Mucosa of stomach (tissue), 1 donor: Measurements from ENCODE around the gene CPO.

Experiments
- H3K27me3 ChIP-seq: one replicate; pipeline ENCODE4 v1.7.0; 2013; ENCODE audit warnings: mild to moderate bottlenecking, low read length; ENCODE audit not compliant: control insufficient read depth, insufficient read depth
- H3K36me3 ChIP-seq: one replicate; pipeline ENCODE4 v1.7.0; 2013; ENCODE audit warnings: low read length; ENCODE audit not compliant: control insufficient read depth, insufficient read depth
- H3K4me1 ChIP-seq: one replicate; pipeline ENCODE4 v1.7.0; 2013; ENCODE audit warnings: mild to moderate bottlenecking, low read length; ENCODE audit not compliant: control insufficient read depth, insufficient read depth
- H3K4me3 ChIP-seq: one replicate; pipeline ENCODE4 v1.7.0; 2013; ENCODE audit warnings: low read length
- H3K9ac ChIP-seq: one replicate; pipeline ENCODE4 v1.7.0; 2013; ENCODE audit warnings: mild to moderate bottlenecking, low read length, moderate library complexity
- H3K9me3 ChIP-seq: one replicate; pipeline ENCODE4 v1.7.0; 2013; ENCODE audit warnings: mild to moderate bottlenecking, low read length, moderate library complexity; ENCODE audit not compliant: control insufficient read depth
- donor health status: Pancreatic carcinoma.

Gene CPO, protein sequence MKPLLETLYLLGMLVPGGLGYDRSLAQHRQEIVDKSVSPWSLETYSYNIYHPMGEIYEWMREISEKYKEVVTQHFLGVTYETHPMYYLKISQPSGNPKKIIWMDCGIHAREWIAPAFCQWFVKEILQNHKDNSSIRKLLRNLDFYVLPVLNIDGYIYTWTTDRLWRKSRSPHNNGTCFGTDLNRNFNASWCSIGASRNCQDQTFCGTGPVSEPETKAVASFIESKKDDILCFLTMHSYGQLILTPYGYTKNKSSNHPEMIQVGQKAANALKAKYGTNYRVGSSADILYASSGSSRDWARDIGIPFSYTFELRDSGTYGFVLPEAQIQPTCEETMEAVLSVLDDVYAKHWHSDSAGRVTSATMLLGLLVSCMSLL

DNA sequence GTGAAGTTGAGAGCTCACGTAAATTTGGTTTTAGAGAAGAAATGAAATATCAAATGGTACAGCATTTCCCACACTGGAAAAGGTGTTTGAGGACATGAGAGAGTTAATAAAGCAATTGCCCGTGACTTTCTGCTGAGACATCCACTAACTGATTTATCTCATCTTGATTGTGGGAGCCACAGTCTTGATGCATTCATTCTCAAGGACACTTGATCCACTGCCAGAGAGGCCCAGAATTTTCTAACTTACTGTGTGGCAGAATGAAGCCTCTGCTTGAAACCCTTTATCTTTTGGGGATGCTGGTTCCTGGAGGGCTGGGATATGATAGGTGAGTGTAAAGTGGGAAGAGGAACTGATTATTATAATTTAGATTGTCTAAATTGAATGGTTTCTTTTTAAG, at the start of gene CPO:
Gene CPO, plus strand, starts transcription at position 179 of the 400 bp plus-strand sequence. Its CDS starts 82 bp downstream, at position 261.
- Histone ChIP-seq H3K9ac (no peak within 1 kb of the TSS), H3K4me1 (no peaks in the 10 kb centered on the region), H3K27me3 (no peaks in the 10 kb centered on the region), H3K9me3 (no peaks in the 10 kb centered on the region), H3K4me3 (no peak within 1 kb of the TSS), H3K36me3 (no peaks in the 10 kb centered on the region)

DNA sequence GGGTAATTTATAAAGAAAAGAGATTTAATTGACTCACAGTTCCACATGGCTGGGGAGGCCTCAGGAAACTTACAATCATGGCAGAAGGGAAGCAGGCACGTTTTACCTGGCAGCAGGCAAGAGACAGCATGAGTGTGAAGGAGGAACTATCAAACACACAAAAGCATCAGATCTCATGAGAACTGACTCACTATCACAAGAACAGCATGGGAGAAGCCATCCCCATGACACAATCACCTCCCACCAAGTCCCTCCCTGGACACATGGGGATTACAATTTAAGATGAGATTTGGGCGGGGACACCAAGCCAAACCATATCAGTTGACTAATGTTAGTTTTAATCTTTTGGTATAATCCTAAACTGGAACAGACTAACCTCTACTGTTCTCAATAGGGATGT, 49.1 kb upstream of the CPO start:
- Histone ChIP-seq H3K4me1 (no peaks in the 10 kb centered on the region), H3K4me3 (no peak overlapping the region), H3K36me3 (no peaks in the 10 kb centered on the region), H3K27me3 (no peaks in the 10 kb centered on the region), H3K9ac (no peak overlapping the region), H3K9me3 (no peaks in the 10 kb centered on the region)

DNA sequence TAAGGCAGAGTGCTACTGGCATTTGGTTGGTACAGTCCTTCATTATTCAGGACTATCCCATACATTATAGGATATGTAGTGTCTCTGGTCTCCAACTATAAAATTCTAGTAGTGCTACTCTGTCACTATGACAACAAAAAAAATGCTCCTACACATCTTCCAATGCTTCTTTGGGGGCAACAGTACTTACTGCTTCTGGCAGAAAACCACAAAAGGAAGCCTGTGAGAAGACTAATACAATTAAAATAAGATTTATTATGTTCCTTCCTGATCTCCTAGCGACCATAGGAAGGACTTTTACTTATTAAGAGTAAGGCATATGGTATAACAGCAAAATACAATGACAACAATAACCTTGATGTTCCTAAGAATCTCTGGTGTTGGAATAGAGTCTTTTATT, 48.4 kb upstream of the CPO start:
- Histone ChIP-seq H3K36me3 (no peaks in the 10 kb centered on the region), H3K9me3 (no peaks in the 10 kb centered on the region), H3K27me3 (no peaks in the 10 kb centered on the region), H3K4me1 (no peaks in the 10 kb centered on the region), H3K4me3 (no peak overlapping the region), H3K9ac (no peak overlapping the region)

DNA sequence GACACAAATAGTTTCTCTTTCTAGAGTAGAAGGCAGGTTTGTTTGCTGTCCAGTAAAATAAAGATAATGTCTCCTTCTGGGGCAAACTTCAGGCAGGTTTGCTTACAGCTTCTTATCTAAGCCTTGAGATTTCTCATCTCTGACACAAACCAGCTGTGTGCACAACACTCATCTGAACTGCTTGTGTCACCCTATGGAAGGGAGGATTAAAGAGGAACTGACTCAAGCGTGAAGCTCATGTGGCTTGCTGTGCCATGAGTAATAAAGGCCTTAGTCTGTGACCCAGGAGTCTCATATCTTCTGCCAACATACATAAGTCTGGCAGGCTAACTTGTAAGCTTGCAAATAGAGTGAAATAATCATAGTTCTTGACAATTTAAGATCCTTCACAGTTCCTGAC, 24.2 kb upstream of the CPO start:
- no peaks in the 10 kb centered on the region for H3K27me3 ChIP-seq
- H3K36me3 ChIP-seq: no peaks in the 10 kb centered on the region
- H3K4me1 ChIP-seq: no peaks in the 10 kb centered on the region
- H3K9ac ChIP-seq: no peak overlapping the region
- H3K9me3 ChIP-seq: no peaks in the 10 kb centered on the region
- H3K4me3 ChIP-seq: no peak overlapping the region

DNA sequence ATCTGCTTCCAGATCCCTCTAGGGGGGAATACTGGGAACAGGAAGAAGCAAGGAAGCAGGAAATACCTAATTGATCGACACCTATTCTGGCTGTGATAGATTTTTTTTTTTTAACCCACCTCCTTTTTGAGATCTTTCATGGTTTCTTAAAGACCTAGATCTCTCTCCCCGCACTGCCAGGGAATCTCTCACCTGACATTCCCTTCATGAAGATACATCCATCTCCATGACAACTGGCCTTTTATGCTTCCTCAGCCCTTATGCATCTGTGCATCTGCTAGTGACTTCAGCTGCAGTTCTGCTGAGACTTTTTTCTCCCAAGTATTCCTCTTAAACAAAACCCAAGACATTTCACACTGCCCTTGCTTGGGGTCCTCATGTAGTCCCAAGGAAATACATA, 21.1 kb upstream of the CPO start:
- Histone ChIP-seq H3K36me3 (no peaks in the 10 kb centered on the region), H3K4me3 (no peak overlapping the region)

DNA sequence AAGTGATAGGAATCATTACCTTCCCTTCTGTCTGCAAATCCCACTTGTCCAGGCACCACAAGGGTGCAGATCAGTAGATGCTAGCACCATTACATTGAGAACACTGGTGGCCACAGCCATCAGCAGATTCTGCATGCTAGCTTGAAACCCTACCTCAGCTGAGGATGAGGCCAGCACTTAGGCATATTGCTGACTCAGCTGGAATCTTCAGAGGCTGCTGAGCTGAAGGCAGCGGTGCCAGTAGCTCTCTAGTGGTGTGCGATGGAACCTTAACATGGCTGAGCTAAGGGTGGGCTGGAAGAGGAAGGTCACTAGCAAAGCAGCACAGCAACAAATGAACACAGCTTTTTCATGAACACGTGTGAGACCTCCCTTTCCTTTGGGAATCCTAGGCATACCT, 19.0 kb upstream of the CPO start:
- Histone ChIP-seq H3K4me3 (no peak overlapping the region), H3K36me3 (no peaks in the 10 kb centered on the region), H3K27me3 (no peaks in the 10 kb centered on the region), H3K9me3 (no peaks in the 10 kb centered on the region), H3K9ac (no peak overlapping the region), H3K4me1 (no peaks in the 10 kb centered on the region)

More for the DNA sequence above, 21.1 kb upstream of the CPO start:
- Histone ChIP-seq H3K4me1 (no peaks in the 10 kb centered on the region), H3K9me3 (no peaks in the 10 kb centered on the region), H3K27me3 (no peaks in the 10 kb centered on the region), H3K9ac (no peak overlapping the region)

DNA sequence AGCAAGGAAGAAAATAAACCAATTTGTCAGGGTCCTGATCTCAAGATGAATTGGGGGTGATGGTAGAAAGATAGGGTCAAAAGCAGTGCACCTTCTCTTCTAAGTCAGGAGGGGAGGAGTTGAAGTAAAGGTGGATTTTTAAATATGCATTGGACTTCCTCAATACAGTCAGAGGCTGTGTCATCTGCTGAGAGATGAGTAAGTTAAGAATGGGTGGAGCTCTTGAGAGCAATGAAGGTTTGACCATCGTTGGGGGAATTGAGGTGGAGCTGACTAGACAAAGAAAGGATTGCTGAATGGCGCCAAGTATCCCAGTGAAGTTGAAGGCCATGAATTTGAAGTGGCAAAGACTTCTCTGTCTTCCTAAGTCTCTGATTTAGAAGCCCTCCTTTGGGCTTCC, 18.4 kb upstream of the CPO start:
- no peaks in the 10 kb centered on the region for H3K36me3 ChIP-seq
- H3K27me3 ChIP-seq: no peaks in the 10 kb centered on the region
- H3K4me3 ChIP-seq: no peak overlapping the region
- no peaks in the 10 kb centered on the region for H3K4me1 ChIP-seq
- no peaks in the 10 kb centered on the region for H3K9me3 ChIP-seq
- H3K9ac ChIP-seq: no peak overlapping the region

DNA sequence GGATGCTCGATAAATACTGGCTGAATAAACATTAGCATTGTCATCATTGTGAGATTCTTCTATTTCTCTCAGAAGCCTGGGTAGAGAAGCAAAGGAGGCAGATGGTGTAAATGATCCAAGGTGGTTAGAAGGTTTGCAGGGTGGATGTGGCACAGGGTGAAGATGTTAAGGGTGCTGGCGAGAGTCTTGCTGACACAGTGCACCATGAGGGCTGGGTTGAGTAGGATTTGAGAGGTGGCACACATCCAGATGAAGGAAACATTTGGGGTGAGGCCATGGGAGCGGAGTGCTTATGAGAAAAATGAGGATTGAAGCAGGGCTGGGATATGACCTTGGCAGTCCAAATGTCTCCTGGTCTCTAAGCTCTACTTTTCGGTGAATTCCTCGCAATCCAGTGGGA, 17.8 kb upstream of the CPO start:
- no peaks in the 10 kb centered on the region for H3K36me3 ChIP-seq
- H3K4me1 ChIP-seq: no peaks in the 10 kb centered on the region
- no peaks in the 10 kb centered on the region for H3K9me3 ChIP-seq
- no peaks in the 10 kb centered on the region for H3K27me3 ChIP-seq
- H3K4me3 ChIP-seq: no peak overlapping the region
- H3K9ac ChIP-seq: no peak overlapping the region

DNA sequence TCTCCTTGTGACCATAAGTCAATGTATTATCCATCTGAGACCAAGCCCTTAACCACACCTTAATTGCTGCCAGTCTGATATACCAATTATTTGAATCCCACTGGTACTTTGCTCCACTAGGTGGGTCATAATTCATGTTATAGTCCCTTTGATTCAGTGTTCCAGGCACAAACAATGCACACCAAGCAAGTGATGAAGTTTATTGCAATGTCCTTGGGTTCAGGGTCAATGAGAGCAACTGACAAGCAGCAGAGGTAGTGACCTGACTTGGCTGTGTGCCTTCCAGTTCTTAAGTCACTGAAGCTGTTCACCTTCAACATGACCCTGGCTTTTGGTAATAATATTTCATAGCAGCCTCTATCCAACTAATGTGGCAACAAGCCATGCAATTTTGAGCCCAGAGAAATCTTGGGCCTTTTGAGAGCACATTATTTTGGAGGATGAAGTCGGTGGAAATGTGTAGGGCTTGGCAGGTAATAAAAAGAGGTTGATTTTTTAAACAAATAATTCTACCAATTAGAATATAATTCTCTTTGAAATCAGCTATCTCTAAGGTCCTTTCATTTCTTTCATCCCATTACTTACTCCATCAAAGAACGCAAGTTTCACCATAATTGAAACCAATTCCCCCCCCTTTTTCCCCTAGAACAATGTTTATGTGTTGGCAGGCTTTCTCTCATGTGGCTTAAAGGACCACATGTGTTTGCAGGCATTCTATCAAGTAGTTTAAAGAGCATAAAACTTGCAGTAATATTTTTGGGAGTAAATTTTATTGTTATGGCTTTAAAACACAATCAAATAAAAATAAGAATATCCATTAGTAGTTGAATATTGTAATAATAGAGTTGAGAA, 3.1 kb upstream of the CPO start:
- no peak overlapping the region for H3K9ac ChIP-seq
- no peaks in the 10 kb centered on the region for H3K27me3 ChIP-seq
- no peaks in the 10 kb centered on the region for H3K36me3 ChIP-seq
- no peak overlapping the region for H3K4me3 ChIP-seq
- H3K4me1 ChIP-seq: no peaks in the 10 kb centered on the region
- H3K9me3 ChIP-seq: no peaks in the 10 kb centered on the region

DNA sequence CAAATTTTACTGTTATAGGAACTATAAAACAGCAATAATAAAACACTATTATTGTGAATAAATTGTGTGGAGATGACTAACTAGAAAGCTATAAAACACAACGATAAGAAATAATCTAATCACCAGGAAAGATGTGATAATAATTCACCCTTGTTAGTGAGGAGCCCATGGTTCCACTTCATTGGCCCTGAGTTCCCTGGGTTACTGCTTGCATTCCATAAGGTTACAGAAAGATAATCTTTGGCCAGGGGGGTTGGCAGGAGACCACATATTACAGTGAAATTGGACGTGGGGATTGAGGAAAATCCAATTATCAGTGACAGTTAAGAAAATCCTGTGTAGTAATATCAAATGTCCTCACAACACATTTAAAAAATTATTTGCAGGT, 2.5 kb upstream of the CPO start:
- Histone ChIP-seq H3K27me3 (no peaks in the 10 kb centered on the region), H3K9ac (no peak overlapping the region), H3K4me3 (no peak overlapping the region), H3K9me3 (no peaks in the 10 kb centered on the region), H3K36me3 (no peaks in the 10 kb centered on the region), H3K4me1 (no peaks in the 10 kb centered on the region)

DNA sequence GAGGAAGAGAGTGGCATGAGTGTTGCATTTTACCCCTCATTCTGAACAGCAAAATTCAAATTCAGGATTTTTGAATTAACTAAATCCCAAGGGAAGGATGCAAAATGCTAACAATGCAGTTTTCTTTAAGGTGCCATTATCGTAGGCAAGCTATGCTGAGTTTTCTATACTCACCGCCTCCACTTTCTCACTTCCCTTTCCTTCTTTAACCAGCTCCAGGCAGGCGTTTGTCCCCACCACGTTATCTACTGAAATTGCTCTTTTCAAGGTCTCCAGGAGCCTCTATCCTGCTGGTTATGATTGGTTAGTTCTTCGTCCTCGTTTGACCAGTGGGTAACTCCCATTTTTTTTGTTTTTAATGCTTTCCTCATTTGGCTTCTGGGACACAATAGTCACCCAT, 1.8 kb upstream of the CPO start:
- Histone ChIP-seq H3K4me1 (no peaks in the 10 kb centered on the region), H3K4me3 (no peak overlapping the region), H3K36me3 (no peaks in the 10 kb centered on the region), H3K9me3 (no peaks in the 10 kb centered on the region), H3K27me3 (no peaks in the 10 kb centered on the region), H3K9ac (no peak overlapping the region)

DNA sequence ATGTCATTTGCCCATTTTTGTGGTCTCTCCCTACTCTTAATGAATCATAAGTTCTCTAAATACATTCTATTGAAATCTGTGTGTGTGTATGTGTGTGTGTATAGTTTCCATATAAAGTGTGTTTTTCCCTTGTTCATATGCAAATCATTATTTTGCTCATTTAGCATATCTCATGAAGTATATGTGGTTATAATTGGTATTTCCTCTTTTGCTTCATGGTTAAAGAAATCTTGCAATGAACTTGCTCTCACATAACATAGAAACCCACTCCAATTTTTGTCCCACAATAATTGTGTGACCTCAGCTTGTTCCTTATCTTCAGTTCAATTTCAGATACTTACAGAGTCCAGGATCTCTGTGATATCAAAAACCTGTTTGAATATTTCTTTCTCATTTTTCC, 1.2 kb downstream of the CPO start:
- no peak overlapping the region for H3K4me3 ChIP-seq
- H3K36me3 ChIP-seq: no peaks in the 10 kb centered on the region
- H3K9ac ChIP-seq: no peak overlapping the region
- no peaks in the 10 kb centered on the region for H3K9me3 ChIP-seq
- H3K4me1 ChIP-seq: no peaks in the 10 kb centered on the region
- H3K27me3 ChIP-seq: no peaks in the 10 kb centered on the region
